Endodermal cell (in vitro differentiated cells): ENCODE measurements around the gene TICAM2. TPM values are rescaled to one million over a fixed set of nuclear protein-coding genes. Genes with fewer than 3 reads are reported as not detected.

ENCODE experiments used
- DNase-seq: peaks from one replicate; pipeline ENCODE4 v3.0.0-alpha.2; 2017
- H3K27ac ChIP-seq: 2 replicates; pipeline ENCODE4 v1.5.1; 2013; ENCODE audit warnings: mild to moderate bottlenecking, low read depth, low read length, moderate library complexity
- H3K27me3 ChIP-seq: 2 replicates; pipeline ENCODE4 v1.6.1; 2013; ENCODE audit warnings: mild to moderate bottlenecking, low read length, moderate library complexity; ENCODE audit not compliant: insufficient read depth, control insufficient read depth, poor library complexity, severe bottlenecking
- H3K36me3 ChIP-seq: 2 replicates; pipeline ENCODE4 v1.7.0; 2013; ENCODE audit warnings: mild to moderate bottlenecking, low read length, moderate library complexity; ENCODE audit not compliant: control insufficient read depth, insufficient read depth
- H3K4me1 ChIP-seq: one replicate; pipeline ENCODE4 v1.7.0; 2013; ENCODE audit warnings: low read length; ENCODE audit not compliant: control insufficient read depth, insufficient read depth
- H3K4me3 ChIP-seq: 2 replicates; pipeline ENCODE4 v1.5.1; 2013; ENCODE audit warnings: mild to moderate bottlenecking, low read length, moderate library complexity
- H3K9ac ChIP-seq: 2 replicates; pipeline ENCODE4 v1.6.1; 2013; ENCODE audit warnings: mild to moderate bottlenecking, low read length, moderate library complexity; ENCODE audit not compliant: poor library complexity, severe bottlenecking; ENCODE audit errors: extremely low read depth
- H3K9me3 ChIP-seq: 2 replicates; pipeline ENCODE4 v1.6.1; 2013; ENCODE audit warnings: mild to moderate bottlenecking, low read length, moderate library complexity; ENCODE audit not compliant: control insufficient read depth
- H3K27ac Mint-ChIP-seq: 2 replicates; pipeline ENCODE4 v1.8.0; 2020; ENCODE audit warnings: mixed read lengths
- H3K27me3 Mint-ChIP-seq: 2 replicates; pipeline ENCODE4 v1.8.0; 2021; ENCODE audit warnings: mild to moderate bottlenecking, mixed read lengths; ENCODE audit not compliant: insufficient read depth
- H3K36me3 Mint-ChIP-seq: 2 replicates; pipeline ENCODE4 v1.8.0; 2020; ENCODE audit warnings: low read depth, mixed read lengths
- H3K4me1 Mint-ChIP-seq: 2 replicates; pipeline ENCODE4 v1.8.0; 2020; ENCODE audit warnings: mixed read lengths
- H3K4me3 Mint-ChIP-seq: 2 replicates; pipeline ENCODE4 v1.8.0; 2020; ENCODE audit warnings: mild to moderate bottlenecking, moderate library complexity, mixed read lengths
- H3K9me3 Mint-ChIP-seq: 2 replicates; pipeline ENCODE4 v1.8.0; 2020; ENCODE audit warnings: mild to moderate bottlenecking, mixed read lengths
- CTCF ChIP-seq: fragments of 200-600 bp; sonication (generic); conservative IDR thresholded peaks from 2 replicates; pipeline ENCODE4 v1.5.0; 2021; ENCODE audit warnings: antibody characterized with exemption, mild to moderate bottlenecking
- WGBS, 2 experiments: methylation state at CpG; one replicate each; pipeline versions ENCODE4 v1.1.5 to v1.1.7; 2013; ENCODE audit warnings: missing lambda C conversion rate in 2 of 2, mixed read lengths in 1 of 2; ENCODE audit not compliant: insufficient coverage in 1 of 2, insufficient read length in 1 of 2; 5-methylcytosine and 5-hydroxymethylcytosine counted together
- total RNA-seq, 2 donors: library from RNA; stranded (reverse); fragmentation: NEBNext Ultra II Directional in 1 of 2; extraction: Animal tissue kit (Norgen Biotek cat#: 25700) in 1 of 2; gene quantifications; 2 replicates in 1 of 2; 3 replicates in 1 of 2; pipeline ENCODE4 v1.2.1, GENCODE V29; 2021

TICAM2 gene
- total RNA-seq, 2 donors from 2014 or later: 0.84 to 1.5 TPM

DNA sequence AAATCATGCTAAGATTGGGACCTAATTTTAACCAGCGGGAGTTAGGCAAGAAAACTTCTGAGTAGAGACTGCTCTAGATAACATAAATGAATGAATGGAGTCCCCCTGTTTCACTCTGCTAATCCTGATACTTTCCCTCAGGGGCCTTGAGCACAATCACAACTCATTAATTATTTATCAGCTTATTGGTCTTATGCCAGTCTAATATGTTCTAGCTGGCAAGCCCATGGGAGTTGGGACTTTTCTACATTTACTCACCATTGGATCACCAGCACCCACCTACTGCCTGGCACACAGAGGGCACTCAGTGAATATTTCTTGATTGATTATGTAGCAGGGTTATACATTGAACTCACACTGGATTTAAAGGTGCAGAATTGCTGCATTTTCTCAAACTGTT, 37.1 kb upstream of the TICAM2 start:
- Mint-ChIP-seq H3K4me3 (no peak overlapping the region), H3K9me3 (no peaks in the 10 kb centered on the region), H3K27ac (no peak overlapping the region), H3K36me3 (no peaks in the 10 kb centered on the region), H3K27me3 (no peaks in the 10 kb centered on the region), H3K4me1 (peaks cover 17% of the 10 kb centered on the region)
- H3K27ac ChIP-seq: no peak overlapping the region
- H3K4me3 ChIP-seq: no peak overlapping the region
- no peaks in the 10 kb centered on the region for H3K4me1 ChIP-seq
- H3K9ac ChIP-seq: no peak overlapping the region
- H3K36me3 ChIP-seq: no peaks in the 10 kb centered on the region
- TF ChIP-seq CTCF: no peak
- WGBS, 2 experiments: 91 to 100% methylated on average over 1 of the region's 1 CpG
- no peaks in the 10 kb centered on the region for H3K27me3 ChIP-seq
- H3K9me3 ChIP-seq: no peaks in the 10 kb centered on the region
- no peak for DNase-seq

DNA sequence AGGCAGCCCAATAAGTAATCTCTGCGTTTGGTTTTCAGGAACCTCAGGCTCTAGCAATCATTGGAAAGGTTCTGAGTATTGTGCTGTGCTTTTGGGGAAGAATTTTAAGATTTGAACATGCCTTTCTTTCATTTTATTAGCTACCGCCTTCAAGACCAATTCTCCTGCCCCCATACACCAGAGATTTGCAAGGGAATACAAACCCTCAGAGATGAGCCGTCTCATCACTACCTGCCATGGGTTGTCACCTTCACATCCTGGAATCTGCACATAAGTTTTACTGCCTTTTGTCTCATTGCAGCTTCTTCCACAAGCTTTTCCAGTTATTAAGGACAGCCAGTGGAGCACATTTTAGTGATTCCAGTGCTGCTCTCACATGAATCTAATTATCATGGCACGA, 35.2 kb upstream of the TICAM2 start:
- Histone ChIP-seq H3K4me1 (no peaks in the 10 kb centered on the region), H3K27me3 (no peaks in the 10 kb centered on the region), H3K36me3 (no peaks in the 10 kb centered on the region), H3K27ac (no peak overlapping the region), H3K4me3 (no peak overlapping the region), H3K9me3 (no peaks in the 10 kb centered on the region), H3K9ac (no peak overlapping the region)
- H3K27ac Mint-ChIP-seq: no peak overlapping the region
- no peak for DNase-seq
- no peak for TF ChIP-seq CTCF
- H3K4me1 Mint-ChIP-seq: peaks cover 20% of the 10 kb centered on the region
- WGBS, 2 experiments: 96 to 100% methylated on average over 1 to 4 of the region's 4 CpGs
- no peaks in the 10 kb centered on the region for H3K9me3 Mint-ChIP-seq
- H3K27me3 Mint-ChIP-seq: no peaks in the 10 kb centered on the region
- H3K36me3 Mint-ChIP-seq: no peaks in the 10 kb centered on the region
- H3K4me3 Mint-ChIP-seq: no peak overlapping the region

DNA sequence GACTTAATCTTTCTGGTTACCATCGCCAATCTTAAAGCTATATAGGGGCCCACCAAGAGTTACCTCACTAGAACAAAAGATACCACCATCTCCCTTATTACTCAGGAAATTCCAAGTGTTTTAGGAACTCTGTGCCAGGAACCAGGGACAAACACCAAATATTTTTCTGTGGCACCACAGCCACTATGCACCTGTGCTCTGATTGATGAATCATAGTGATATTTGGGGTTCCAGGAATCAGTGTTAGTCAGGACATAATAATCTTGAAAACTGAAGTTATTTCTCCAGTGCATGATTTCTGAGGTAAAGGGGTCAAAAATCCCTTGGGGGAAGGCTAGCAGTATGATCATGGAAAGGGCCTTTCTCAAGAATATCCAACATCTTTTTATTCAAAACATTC, 33.7 kb upstream of the TICAM2 start:
- H3K4me3 ChIP-seq: no peak overlapping the region
- 92 to 100% methylated on average over 1 of the region's 1 CpG for WGBS, 2 experiments
- no peak overlapping the region for H3K27ac Mint-ChIP-seq
- H3K4me1 ChIP-seq: no peaks in the 10 kb centered on the region
- no peak overlapping the region for H3K27ac ChIP-seq
- H3K9ac ChIP-seq: no peak overlapping the region
- H3K36me3 ChIP-seq: no peaks in the 10 kb centered on the region
- TF ChIP-seq CTCF: no peak
- peaks cover 20% of the 10 kb centered on the region for H3K4me1 Mint-ChIP-seq
- H3K9me3 Mint-ChIP-seq: no peaks in the 10 kb centered on the region
- no peaks in the 10 kb centered on the region for H3K27me3 Mint-ChIP-seq
- H3K36me3 Mint-ChIP-seq: no peaks in the 10 kb centered on the region
- H3K4me3 Mint-ChIP-seq: no peak overlapping the region
- no peaks in the 10 kb centered on the region for H3K9me3 ChIP-seq
- no peaks in the 10 kb centered on the region for H3K27me3 ChIP-seq
- no peak for DNase-seq
